ENCODE data around the gene CEACAM20.

The CEACAM20 gene

DNA sequence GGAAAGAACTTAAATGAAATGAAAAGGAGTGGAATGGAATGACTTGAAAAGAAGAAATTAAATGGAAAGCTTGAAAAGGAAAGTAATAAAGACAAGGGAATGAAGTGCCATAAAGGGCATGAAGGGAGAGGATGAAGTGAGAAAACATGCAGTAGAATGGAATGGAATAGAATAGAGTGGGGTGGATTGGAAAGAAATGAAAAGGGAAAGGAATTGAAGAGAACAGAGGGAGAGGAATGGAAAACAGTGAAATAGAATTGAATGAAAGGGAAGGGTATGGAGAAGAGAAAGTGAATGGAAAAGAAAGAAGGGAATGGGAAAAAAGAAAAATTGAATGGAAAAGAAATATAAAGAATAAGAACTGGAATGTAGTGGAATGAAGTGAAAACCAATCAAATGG, 20.0 kb downstream of the CEACAM20 start:
- H3K27ac ChIP-seq (replicated peaks), result no peak overlapping the region
- H3K27me3 ChIP-seq (ENCODE audit: insufficient read depth, poor library complexity, severe bottlenecking), result no peaks in the 10 kb centered on the region
- no peak overlapping the region for H3K4me3 ChIP-seq (replicated peaks; ENCODE audit: insufficient read depth, low read length)
- TF ChIP-seq, protein P1, sequence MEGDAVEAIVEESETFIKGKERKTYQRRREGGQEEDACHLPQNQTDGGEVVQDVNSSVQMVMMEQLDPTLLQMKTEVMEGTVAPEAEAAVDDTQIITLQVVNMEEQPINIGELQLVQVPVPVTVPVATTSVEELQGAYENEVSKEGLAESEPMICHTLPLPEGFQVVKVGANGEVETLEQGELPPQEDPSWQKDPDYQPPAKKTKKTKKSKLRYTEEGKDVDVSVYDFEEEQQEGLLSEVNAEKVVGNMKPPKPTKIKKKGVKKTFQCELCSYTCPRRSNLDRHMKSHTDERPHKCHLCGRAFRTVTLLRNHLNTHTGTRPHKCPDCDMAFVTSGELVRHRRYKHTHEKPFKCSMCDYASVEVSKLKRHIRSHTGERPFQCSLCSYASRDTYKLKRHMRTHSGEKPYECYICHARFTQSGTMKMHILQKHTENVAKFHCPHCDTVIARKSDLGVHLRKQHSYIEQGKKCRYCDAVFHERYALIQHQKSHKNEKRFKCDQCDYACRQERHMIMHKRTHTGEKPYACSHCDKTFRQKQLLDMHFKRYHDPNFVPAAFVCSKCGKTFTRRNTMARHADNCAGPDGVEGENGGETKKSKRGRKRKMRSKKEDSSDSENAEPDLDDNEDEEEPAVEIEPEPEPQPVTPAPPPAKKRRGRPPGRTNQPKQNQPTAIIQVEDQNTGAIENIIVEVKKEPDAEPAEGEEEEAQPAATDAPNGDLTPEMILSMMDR (IDR thresholded peaks at IDR 0.05; ENCODE audit: insufficient read depth, low read length), result no peak
- no peak for TF ChIP-seq GABPA (IDR thresholded peaks at IDR 0.05; ENCODE audit: low read depth)
- no peak for TF ChIP-seq SPI1 (IDR thresholded peaks at IDR 0.05; ENCODE audit: borderline replicate concordance, low read depth)
- no peak for TF ChIP-seq POLR2AphosphoS5 (IDR thresholded peaks at IDR 0.05; ENCODE audit: low read depth)
- TF ChIP-seq, protein P2, sequence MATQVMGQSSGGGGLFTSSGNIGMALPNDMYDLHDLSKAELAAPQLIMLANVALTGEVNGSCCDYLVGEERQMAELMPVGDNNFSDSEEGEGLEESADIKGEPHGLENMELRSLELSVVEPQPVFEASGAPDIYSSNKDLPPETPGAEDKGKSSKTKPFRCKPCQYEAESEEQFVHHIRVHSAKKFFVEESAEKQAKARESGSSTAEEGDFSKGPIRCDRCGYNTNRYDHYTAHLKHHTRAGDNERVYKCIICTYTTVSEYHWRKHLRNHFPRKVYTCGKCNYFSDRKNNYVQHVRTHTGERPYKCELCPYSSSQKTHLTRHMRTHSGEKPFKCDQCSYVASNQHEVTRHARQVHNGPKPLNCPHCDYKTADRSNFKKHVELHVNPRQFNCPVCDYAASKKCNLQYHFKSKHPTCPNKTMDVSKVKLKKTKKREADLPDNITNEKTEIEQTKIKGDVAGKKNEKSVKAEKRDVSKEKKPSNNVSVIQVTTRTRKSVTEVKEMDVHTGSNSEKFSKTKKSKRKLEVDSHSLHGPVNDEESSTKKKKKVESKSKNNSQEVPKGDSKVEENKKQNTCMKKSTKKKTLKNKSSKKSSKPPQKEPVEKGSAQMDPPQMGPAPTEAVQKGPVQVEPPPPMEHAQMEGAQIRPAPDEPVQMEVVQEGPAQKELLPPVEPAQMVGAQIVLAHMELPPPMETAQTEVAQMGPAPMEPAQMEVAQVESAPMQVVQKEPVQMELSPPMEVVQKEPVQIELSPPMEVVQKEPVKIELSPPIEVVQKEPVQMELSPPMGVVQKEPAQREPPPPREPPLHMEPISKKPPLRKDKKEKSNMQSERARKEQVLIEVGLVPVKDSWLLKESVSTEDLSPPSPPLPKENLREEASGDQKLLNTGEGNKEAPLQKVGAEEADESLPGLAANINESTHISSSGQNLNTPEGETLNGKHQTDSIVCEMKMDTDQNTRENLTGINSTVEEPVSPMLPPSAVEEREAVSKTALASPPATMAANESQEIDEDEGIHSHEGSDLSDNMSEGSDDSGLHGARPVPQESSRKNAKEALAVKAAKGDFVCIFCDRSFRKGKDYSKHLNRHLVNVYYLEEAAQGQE (IDR thresholded peaks at IDR 0.05; ENCODE audit: insufficient replicate concordance, low read depth), result no peak
- no peak for DNase-seq (ENCODE audit: low read depth in 1 of 2, low spot score in 1 of 2)

DNA sequence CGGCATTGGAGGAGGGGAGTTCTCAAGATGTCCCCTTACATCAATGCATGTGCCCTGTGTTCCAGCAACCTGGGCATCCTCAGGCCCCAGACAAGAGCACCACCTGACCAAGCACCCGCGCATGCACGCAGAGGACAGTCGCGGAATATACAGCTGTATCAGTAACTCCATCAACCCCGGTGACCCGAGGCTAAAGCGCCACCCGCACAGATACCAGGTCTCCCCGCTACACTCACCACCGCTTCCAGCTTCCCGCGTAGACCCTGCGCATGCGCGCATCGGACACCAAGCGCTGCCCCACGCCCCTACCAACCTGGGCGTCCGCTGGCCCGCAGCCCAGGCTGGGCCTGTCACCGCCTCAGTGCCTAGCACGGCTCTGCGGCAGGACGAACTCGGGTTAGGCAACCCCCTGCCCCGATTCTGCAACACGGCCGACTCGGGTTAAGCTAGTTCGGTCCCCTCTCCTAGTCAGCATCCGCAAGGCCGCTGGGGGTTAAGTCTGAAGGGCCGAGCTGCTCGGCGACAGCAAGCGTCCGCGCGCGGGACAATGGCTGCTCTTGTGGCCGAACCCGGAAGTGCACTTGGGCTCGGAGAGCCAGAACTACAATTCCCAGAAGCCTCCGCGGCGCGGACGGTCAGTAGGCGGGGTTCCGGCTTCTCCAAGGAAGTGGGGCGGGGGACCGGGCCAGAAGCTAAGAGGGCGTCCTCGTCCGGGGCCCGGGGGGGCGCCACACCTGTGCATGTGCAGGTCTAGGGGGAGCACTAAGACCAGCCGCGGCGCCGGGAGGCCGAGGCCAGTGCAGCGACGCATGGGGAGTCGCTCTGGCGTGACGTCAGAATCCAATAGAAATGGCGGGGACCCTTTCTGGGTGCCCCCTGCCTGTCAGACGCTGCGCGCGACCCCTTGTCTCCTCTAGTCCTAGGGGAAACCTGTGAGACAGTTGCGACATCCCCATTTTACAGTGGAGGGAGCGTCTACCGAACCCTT, 29.2 kb downstream of the CEACAM20 start, which contains the start of gene ZNF180:
ZNF180 (minus strand) TSS at position 561 of the 988 bp plus-strand sequence. CDS start 3,188 bp downstream, outside the sequence.
- peak; percentile 95 to 96 for DNase-seq (ENCODE audit: low read depth in 1 of 2, low spot score in 1 of 2)
- Histone ChIP-seq H3K4me3 (replicated peaks; ENCODE audit: insufficient read depth, low read length) (peak within 1 kb of the TSS; percentile 56), H3K27ac (replicated peaks) (peak within 1 kb of the TSS; percentile 88), H3K27me3 (ENCODE audit: insufficient read depth, poor library complexity, severe bottlenecking) (no peaks in the 10 kb centered on the region)
- TF ChIP-seq POLR2AphosphoS5 (IDR thresholded peaks at IDR 0.05; ENCODE audit: low read depth), result peak; percentile 93
- TF ChIP-seq, protein P1 (IDR thresholded peaks at IDR 0.05; ENCODE audit: insufficient read depth, low read length), result no peak
- peak; percentile 84 for TF ChIP-seq GABPA (IDR thresholded peaks at IDR 0.05; ENCODE audit: low read depth)
- TF ChIP-seq, protein P2 (IDR thresholded peaks at IDR 0.05; ENCODE audit: insufficient replicate concordance, low read depth), result peak; percentile 67
- TF ChIP-seq SPI1 (IDR thresholded peaks at IDR 0.05; ENCODE audit: borderline replicate concordance, low read depth), result peak; percentile 55; the same call in 1 of the 2 replicates

DNA sequence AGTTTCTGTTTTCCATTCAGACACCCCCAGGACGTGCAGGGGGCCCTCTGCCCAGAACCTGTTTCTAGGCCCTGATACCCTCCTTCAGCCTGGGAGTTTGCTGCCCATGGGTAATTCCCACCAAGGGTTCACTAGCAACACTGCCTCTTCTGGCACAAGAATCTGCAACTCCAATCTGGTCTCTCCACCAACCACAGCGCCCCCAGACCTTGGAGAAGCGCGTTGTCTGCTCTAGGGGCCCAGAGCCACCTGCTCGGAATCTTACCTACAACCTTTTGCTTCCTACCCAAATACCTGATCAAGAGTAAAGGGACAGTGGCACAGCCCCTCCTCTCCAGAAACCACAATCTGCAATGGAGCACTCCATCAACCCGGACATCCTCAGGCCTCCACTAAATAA, 29.9 kb downstream of the CEACAM20 start:
- TF ChIP-seq, protein P1 (IDR thresholded peaks at IDR 0.05; ENCODE audit: insufficient read depth, low read length), result no peak
- TF ChIP-seq POLR2AphosphoS5 (IDR thresholded peaks at IDR 0.05; ENCODE audit: low read depth) (no peak), GABPA (IDR thresholded peaks at IDR 0.05; ENCODE audit: low read depth) (no peak), SPI1 (IDR thresholded peaks at IDR 0.05; ENCODE audit: borderline replicate concordance, low read depth) (no peak)
- TF ChIP-seq, protein P2 (IDR thresholded peaks at IDR 0.05; ENCODE audit: insufficient replicate concordance, low read depth), result no peak
- H3K27ac ChIP-seq (replicated peaks), result peak overlapping the region; percentile 88
- DNase-seq (ENCODE audit: low read depth in 1 of 2, low spot score in 1 of 2), result no peak
- peak overlapping the region; percentile 56 for H3K4me3 ChIP-seq (replicated peaks; ENCODE audit: insufficient read depth, low read length)
- no peaks in the 10 kb centered on the region for H3K27me3 ChIP-seq (ENCODE audit: insufficient read depth, poor library complexity, severe bottlenecking)

Measured in HL-60 (cell line).